Memory B cell (primary cell): ENCODE measurements around the gene C10orf120.

Experiments
- ATAC-seq: fragments of 150-1000 bp; cut with Tn5 transposase; 2 replicates; pipeline ENCODE4 v1.10.0; 2021; ENCODE audit warnings: low read depth, mild to moderate bottlenecking, moderate library complexity
- DNase-seq, 2 donors: peaks; one replicate each; pipeline ENCODE4 v3.0.0; 2022; ENCODE audit warnings: low spot score in 2 of 2
- H3K27ac Mint-ChIP-seq: one replicate; pipeline ENCODE4 v1.8.0; 2022; ENCODE audit warnings: mild to moderate bottlenecking, moderate library complexity, mixed read lengths
- H3K27me3 Mint-ChIP-seq: one replicate; pipeline ENCODE4 v1.8.0; 2022; ENCODE audit warnings: mixed read lengths
- H3K36me3 Mint-ChIP-seq: one replicate; pipeline ENCODE4 v1.8.0; 2022; ENCODE audit warnings: mild to moderate bottlenecking, mixed read lengths
- H3K4me1 Mint-ChIP-seq: one replicate; pipeline ENCODE4 v1.8.0; 2022; ENCODE audit warnings: mixed read lengths
- H3K4me3 Mint-ChIP-seq: one replicate; pipeline ENCODE4 v1.8.0; 2022; ENCODE audit warnings: mild to moderate bottlenecking, moderate library complexity, mixed read lengths
- H3K9me3 Mint-ChIP-seq: one replicate; pipeline ENCODE4 v1.8.0; 2022; ENCODE audit warnings: mixed read lengths

Gene C10orf120

DNA sequence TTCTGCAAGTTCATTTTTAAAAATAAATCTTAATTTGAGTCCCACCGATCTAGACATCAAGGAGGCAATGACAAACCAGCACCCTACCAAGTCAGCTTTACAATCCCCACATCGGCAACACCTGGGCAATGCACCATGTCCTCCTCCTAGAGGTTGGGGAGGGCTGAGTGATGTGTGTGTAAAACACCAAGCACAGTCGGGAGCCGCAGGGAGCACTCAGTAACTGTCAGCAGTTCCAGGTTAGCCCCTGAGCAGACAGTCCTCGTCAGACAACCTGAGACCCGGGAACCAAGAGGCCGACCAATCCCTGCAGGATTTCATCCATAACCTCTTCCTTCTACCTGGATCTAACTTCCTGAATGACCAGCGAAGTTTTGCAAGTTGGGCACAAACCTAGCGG lies 15.9 kb upstream of the C10orf120 start:
- Mint-ChIP-seq H3K36me3 (no peaks in the 10 kb centered on the region), H3K27me3 (peaks cover 1% of the 10 kb centered on the region)
- ATAC-seq, result no peak

DNA sequence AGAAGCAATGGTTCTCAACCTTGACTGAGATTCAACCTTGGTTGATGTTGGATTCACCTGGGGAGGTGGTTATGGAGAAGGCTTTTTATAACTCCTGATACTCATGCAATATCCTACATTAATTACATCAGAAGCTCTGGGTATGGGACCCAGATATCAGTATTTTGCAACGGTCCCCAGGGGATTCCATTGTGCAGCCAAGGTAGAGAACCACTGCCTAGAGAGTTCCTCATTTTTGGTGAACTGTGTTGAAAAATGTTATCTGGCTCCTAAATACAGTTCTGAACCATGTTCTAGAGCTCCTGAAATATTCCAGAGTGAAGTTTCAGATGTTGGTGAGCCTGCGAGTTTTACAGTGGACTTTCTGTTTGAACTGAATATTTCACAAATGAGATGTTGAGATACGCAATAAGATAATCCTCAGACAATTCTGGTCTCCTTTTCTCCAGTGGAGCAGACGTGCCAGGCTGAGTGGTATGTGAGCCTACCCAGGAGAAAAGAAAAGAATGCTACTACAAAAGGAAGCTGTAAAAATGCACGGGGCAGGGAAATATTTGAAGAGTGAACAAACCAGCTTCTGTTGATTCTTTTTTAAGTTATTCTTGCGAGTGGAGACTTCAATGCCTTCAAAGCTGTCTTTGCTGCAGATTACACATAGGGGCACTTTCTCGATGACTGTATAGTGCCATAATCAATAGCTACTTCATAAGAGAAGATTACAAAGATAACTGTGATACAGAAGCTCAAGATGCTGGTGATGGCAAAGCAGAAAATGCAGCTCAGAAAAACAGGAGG lies 13.6 kb upstream of the C10orf120 start:
- DNase-seq (no peak), ATAC-seq (no peak)
- Mint-ChIP-seq H3K27me3 (peaks cover 3% of the 10 kb centered on the region), H3K36me3 (no peaks in the 10 kb centered on the region), H3K27ac (no peak overlapping the region), H3K9me3 (no peaks in the 10 kb centered on the region), H3K4me3 (no peak overlapping the region), H3K4me1 (no peaks in the 10 kb centered on the region)

More for the DNA sequence above, 15.9 kb upstream of the C10orf120 start:
- Mint-ChIP-seq H3K4me1 (no peaks in the 10 kb centered on the region), H3K9me3 (no peaks in the 10 kb centered on the region), H3K4me3 (no peak overlapping the region), H3K27ac (no peak overlapping the region)
- no peak for DNase-seq

DNA sequence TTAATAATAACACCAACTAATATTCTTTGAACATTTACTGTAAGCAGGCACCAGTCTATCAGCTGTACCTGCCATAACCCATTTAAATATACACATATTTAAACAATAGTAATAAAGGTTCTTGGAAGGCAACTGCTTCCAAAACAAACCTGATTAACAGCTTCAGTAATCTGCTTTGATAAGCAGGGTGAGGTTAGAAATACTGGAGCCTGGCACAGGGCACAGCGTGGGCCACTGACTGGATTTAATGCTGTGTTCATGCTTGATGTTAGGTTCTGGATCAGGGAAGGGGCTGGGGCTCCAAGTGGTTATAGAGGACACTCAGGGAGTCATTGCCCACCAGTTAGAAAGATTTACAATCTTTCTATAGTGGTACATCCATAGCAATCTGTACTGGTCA lies 10.9 kb upstream of the C10orf120 start:
- ATAC-seq, result no peak
- no peak overlapping the region for H3K27ac Mint-ChIP-seq

GRCh38 chr10:122709971-122710370 lies 10.3 kb upstream of the C10orf120 start:
- no peak overlapping the region for H3K4me3 Mint-ChIP-seq
- H3K9me3 Mint-ChIP-seq, result no peaks in the 10 kb centered on the region
- peaks cover 3% of the 10 kb centered on the region for H3K27me3 Mint-ChIP-seq
- DNase-seq (no peak), ATAC-seq (no peak)
- H3K36me3 Mint-ChIP-seq, result no peaks in the 10 kb centered on the region
- no peak overlapping the region for H3K27ac Mint-ChIP-seq
- H3K4me1 Mint-ChIP-seq, result no peaks in the 10 kb centered on the region

More for the DNA sequence above, 10.9 kb upstream of the C10orf120 start:
- H3K4me1 Mint-ChIP-seq, result no peaks in the 10 kb centered on the region
- H3K27me3 Mint-ChIP-seq, result peaks cover 4% of the 10 kb centered on the region
- H3K4me3 Mint-ChIP-seq, result no peak overlapping the region
- DNase-seq, result no peak
- no peaks in the 10 kb centered on the region for H3K36me3 Mint-ChIP-seq
- no peaks in the 10 kb centered on the region for H3K9me3 Mint-ChIP-seq

- Mint-ChIP-seq H3K36me3 (no peaks in the 10 kb centered on the region), H3K9me3 (no peaks in the 10 kb centered on the region)
- ATAC-seq, result no peak
Observed at GRCh38 chr10:122707535-122707934, 7.9 kb upstream of the C10orf120 start.

GRCh38 chr10:122706947-122707346 lies 7.3 kb upstream of the C10orf120 start:
- no peak overlapping the region for H3K4me3 Mint-ChIP-seq
- no peak overlapping the region for H3K27ac Mint-ChIP-seq
- H3K36me3 Mint-ChIP-seq, result no peaks in the 10 kb centered on the region
- peaks cover 6% of the 10 kb centered on the region for H3K27me3 Mint-ChIP-seq
- ATAC-seq, result no peak
- no peaks in the 10 kb centered on the region for H3K9me3 Mint-ChIP-seq
- peaks cover 5% of the 10 kb centered on the region for H3K4me1 Mint-ChIP-seq
- DNase-seq, result no peak

More at GRCh38 chr10:122707535-122707934, 7.9 kb upstream of the C10orf120 start:
- Mint-ChIP-seq H3K27ac (no peak overlapping the region), H3K4me1 (peaks cover 3% of the 10 kb centered on the region), H3K27me3 (peaks cover 6% of the 10 kb centered on the region), H3K4me3 (no peak overlapping the region)
- no peak for DNase-seq

- Mint-ChIP-seq H3K27ac (no peak overlapping the region), H3K4me3 (no peak overlapping the region), H3K36me3 (no peaks in the 10 kb centered on the region), H3K9me3 (no peaks in the 10 kb centered on the region), H3K27me3 (peaks cover 6% of the 10 kb centered on the region), H3K4me1 (peaks cover 6% of the 10 kb centered on the region)
- no peak for ATAC-seq
- DNase-seq, result no peak
Observed at GRCh38 chr10:122706467-122706866, 6.8 kb upstream of the C10orf120 start.

- H3K4me1 Mint-ChIP-seq, result peaks cover 6% of the 10 kb centered on the region
- H3K27ac Mint-ChIP-seq, result no peak overlapping the region
- DNase-seq, result peak; percentile 13 to 30
- H3K4me3 Mint-ChIP-seq, result no peak overlapping the region
- H3K9me3 Mint-ChIP-seq, result no peaks in the 10 kb centered on the region
- peaks cover 4% of the 10 kb centered on the region for H3K27me3 Mint-ChIP-seq
- no peaks in the 10 kb centered on the region for H3K36me3 Mint-ChIP-seq
- ATAC-seq, result no peak
Observed at GRCh38 chr10:122703483-122704448, 4.1 kb upstream of the C10orf120 start.

DNA sequence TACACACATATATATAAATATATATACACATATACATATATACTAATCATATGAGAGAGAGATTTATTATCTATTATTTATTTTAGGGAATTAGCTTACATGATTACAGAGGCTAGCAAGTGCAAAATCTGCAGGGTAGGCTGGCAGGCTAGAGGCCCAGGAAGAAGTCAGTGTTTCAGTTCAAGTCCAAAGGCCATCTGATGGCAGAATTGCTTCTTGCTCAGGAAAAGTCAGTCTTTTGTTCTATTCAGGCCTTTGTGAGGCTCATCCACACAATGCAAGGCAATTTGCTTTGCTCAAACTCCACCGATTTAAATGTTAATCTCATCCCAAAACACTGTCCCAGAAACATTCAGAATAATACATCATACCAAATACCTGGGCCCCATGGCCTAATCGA lies 2.6 kb upstream of the C10orf120 start:
- Mint-ChIP-seq H3K9me3 (no peaks in the 10 kb centered on the region), H3K36me3 (no peaks in the 10 kb centered on the region), H3K4me1 (peaks cover 6% of the 10 kb centered on the region), H3K27ac (no peak overlapping the region), H3K4me3 (no peak overlapping the region), H3K27me3 (peaks cover 4% of the 10 kb centered on the region)
- DNase-seq (no peak), ATAC-seq (no peak)

DNA sequence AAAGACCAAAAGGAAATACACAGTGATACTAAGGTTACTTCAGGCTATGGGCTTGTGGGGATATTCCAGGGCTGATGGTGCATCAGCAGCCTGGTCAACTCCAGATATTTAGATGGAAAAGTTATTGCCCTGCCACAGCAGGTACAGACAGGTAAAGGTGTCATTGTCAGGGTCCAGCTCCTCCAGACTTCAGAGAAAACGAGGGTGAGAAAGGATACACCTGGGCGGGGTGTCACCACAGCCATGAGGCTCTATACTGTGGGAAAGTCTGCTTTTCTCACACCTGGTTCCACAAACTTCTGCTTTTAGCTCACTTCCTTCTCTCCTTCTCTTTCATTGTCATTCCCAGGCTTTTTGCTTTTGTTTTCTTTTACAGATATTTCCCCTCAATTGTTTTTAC lies 2.0 kb upstream of the C10orf120 start:
- ATAC-seq, result no peak
- no peak for DNase-seq
- peaks cover 3% of the 10 kb centered on the region for H3K27me3 Mint-ChIP-seq
- H3K9me3 Mint-ChIP-seq, result no peaks in the 10 kb centered on the region
- H3K36me3 Mint-ChIP-seq, result no peaks in the 10 kb centered on the region
- H3K27ac Mint-ChIP-seq, result no peak overlapping the region
- no peak overlapping the region for H3K4me3 Mint-ChIP-seq
- H3K4me1 Mint-ChIP-seq, result peaks cover 6% of the 10 kb centered on the region

DNA sequence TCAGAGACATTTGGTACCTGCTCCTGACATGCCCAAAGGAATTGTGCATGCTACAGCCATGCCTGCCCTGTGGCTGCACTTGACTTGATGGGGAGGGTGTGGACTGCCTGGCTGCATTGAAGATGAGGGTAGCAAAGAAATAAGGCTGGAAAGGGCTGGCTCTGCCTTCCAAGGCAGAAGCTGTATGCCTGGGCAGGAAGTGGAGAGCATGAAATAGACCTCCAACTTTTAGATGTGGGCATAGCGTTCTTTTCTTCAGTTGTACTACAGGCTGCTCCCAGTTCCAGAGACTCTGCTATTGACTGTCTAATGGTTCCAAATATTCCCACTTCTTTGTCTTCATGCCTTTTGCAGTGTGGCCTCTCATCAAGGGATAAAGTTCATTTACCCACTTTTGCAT lies 3.0 kb downstream of the C10orf120 start:
- Mint-ChIP-seq H3K9me3 (no peaks in the 10 kb centered on the region), H3K4me3 (no peak overlapping the region), H3K27ac (no peak overlapping the region), H3K36me3 (no peaks in the 10 kb centered on the region), H3K27me3 (peaks cover 2% of the 10 kb centered on the region), H3K4me1 (no peaks in the 10 kb centered on the region)
- ATAC-seq (no peak), DNase-seq (no peak)

- Mint-ChIP-seq H3K4me3 (no peak overlapping the region), H3K9me3 (no peaks in the 10 kb centered on the region), H3K36me3 (no peaks in the 10 kb centered on the region), H3K27me3 (peaks cover 8% of the 10 kb centered on the region), H3K4me1 (no peaks in the 10 kb centered on the region), H3K27ac (no peak overlapping the region)
- ATAC-seq, result no peak
- no peak for DNase-seq
Observed at GRCh38 chr10:122692744-122693143, 6.9 kb downstream of the C10orf120 start.

DNA sequence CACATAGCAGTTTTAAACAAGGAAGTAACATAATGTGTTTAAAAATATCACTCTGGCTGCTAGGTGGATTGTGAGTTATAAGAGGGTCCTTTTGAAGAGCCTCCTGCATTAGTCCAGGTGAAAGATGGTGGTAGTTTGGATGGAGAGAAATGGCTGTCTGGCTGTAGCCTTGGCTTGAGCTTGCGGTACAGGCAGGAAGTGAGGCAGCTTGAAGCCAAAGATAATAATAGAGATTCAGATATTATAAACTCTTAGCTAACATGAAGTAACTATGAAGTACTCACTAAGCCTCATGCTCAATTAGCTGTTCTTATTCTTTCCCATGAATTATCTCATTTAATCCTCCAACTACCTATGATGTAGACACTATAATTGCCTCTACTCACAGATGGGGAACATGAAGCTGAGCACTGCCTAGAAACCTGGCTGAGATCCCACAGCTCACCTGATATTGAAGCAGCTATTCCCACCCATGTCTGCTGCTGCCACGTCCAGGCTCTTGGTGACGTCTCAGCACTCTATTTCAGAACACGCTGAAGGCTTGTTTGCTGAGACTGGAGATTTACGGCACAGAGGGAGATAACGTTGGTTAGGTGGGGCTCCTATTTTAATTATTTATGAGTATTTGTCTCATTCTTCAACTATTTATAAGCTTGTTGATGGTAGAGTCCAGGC lies 10.4 kb downstream of the C10orf120 start:
- peaks cover 17% of the 10 kb centered on the region for H3K27me3 Mint-ChIP-seq
- no peak for ATAC-seq

More for the DNA sequence above, 10.4 kb downstream of the C10orf120 start:
- H3K27ac Mint-ChIP-seq, result no peak overlapping the region
- H3K9me3 Mint-ChIP-seq, result no peaks in the 10 kb centered on the region
- H3K4me3 Mint-ChIP-seq, result no peak overlapping the region
- no peaks in the 10 kb centered on the region for H3K36me3 Mint-ChIP-seq
- DNase-seq, result no peak
- H3K4me1 Mint-ChIP-seq, result no peaks in the 10 kb centered on the region
